Neural progenitor cell (in vitro differentiated cells): Measurements from ENCODE around the gene RECK. TPM values are rescaled to one million over a fixed set of nuclear protein-coding genes. Genes with fewer than 3 reads are reported as not detected.

Experiments
- DNase-seq: peaks from one replicate; pipeline ENCODE4 v3.0.0-alpha.2; 2016; ENCODE audit warnings: low spot score
- H2AFZ ChIP-seq: fragments of 200-600 bp; sonication (generic); replicated peaks from 2 replicates; pipeline ENCODE4 v1.6.1; 2016; ENCODE audit warnings: antibody characterized with exemption
- H3F3A ChIP-seq: fragments of 200-600 bp; sonication (generic); 2 replicates; pipeline ENCODE4 v1.6.1; 2016; ENCODE audit warnings: antibody characterized with exemption, low read depth
- H3K27ac ChIP-seq: fragments of 200-600 bp; sonication (generic); 2 replicates; pipeline ENCODE4 v1.5.1; 2016; ENCODE audit warnings: mild to moderate bottlenecking
- H3K27me3 ChIP-seq: fragments of 200-600 bp; sonication (generic); 2 replicates; pipeline ENCODE4 v1.6.1; 2016; ENCODE audit warnings: mild to moderate bottlenecking, moderate library complexity
- H3K36me3 ChIP-seq: fragments of 200-600 bp; sonication (generic); 2 replicates; pipeline ENCODE4 v1.5.1; 2016
- H3K4me1 ChIP-seq: fragments of 200-600 bp; sonication (generic); 2 replicates; pipeline ENCODE4 v1.6.1; 2016; ENCODE audit warnings: mixed run types
- H3K4me2 ChIP-seq: fragments of 200-600 bp; sonication (generic); 2 replicates; pipeline ENCODE4 v1.6.1; 2016
- H3K4me3 ChIP-seq: fragments of 200-600 bp; sonication (generic); 2 replicates; pipeline ENCODE4 v1.5.1; 2016
- H3K79me2 ChIP-seq: fragments of 200-600 bp; sonication (generic); 2 replicates; pipeline ENCODE4 v1.6.1; 2016; ENCODE audit warnings: low read depth
- H3K9ac ChIP-seq: fragments of 200-600 bp; sonication (generic); 2 replicates; pipeline ENCODE4 v1.6.1; 2016
- H3K9me3 ChIP-seq: fragments of 200-600 bp; sonication (generic); 2 replicates; pipeline ENCODE4 v1.5.1; 2016; ENCODE audit warnings: low read depth
- H4K20me1 ChIP-seq: fragments of 200-600 bp; sonication (generic); 2 replicates; pipeline ENCODE4 v1.6.1; 2016; ENCODE audit warnings: low read depth
- H3K27ac Mint-ChIP-seq: 3 replicates; pipeline ENCODE4 v1.8.0; 2021; ENCODE audit warnings: mixed read lengths
- H3K27me3 Mint-ChIP-seq: 2 replicates; pipeline ENCODE4 v1.8.0; 2022; ENCODE audit warnings: low read depth, mild to moderate bottlenecking, inconsistent platforms, moderate library complexity, mixed read lengths; ENCODE audit not compliant: insufficient read depth
- H3K36me3 Mint-ChIP-seq: 3 replicates; pipeline ENCODE4 v1.8.0; 2021; ENCODE audit warnings: mixed read lengths
- H3K4me1 Mint-ChIP-seq: 3 replicates; pipeline ENCODE4 v1.8.0; 2021; ENCODE audit warnings: mixed read lengths
- H3K4me3 Mint-ChIP-seq: 3 replicates; pipeline ENCODE4 v1.8.0; 2021; ENCODE audit warnings: mild to moderate bottlenecking, moderate library complexity, mixed read lengths
- H3K9me3 Mint-ChIP-seq: 3 replicates; pipeline ENCODE4 v1.8.0; 2020; ENCODE audit warnings: mixed read lengths
- EZH2 ChIP-seq: fragments of 200-600 bp; sonication (generic); IDR thresholded peaks from 2 replicates; pipeline ENCODE4 v1.6.1; 2017; ENCODE audit warnings: antibody characterized with exemption, mild to moderate bottlenecking, moderate library complexity
- EZH2phosphoT487 ChIP-seq: fragments of 200-600 bp; sonication (generic); IDR thresholded peaks from 2 replicates; pipeline ENCODE4 v1.6.1; 2017; ENCODE audit warnings: antibody characterized with exemption
- total RNA-seq: library from RNA; depleted of rRNA; stranded (reverse); fragments of >200 nt; gene quantifications from 2 replicates; pipeline ENCODE4 v1.2.3, GENCODE V29; 2015; ENCODE audit warnings: low replicate concordance
- TF ChIP-seq, protein P1 (sequence below): fragments of 200-600 bp; sonication (generic); IDR thresholded peaks from 2 replicates; pipeline ENCODE4 v1.5.1; 2017; ENCODE audit warnings: antibody characterized with exemption, mild to moderate bottlenecking

Gene RECK
- total RNA-seq, 1 donor from 2014 or later: 11.0 TPM

DNA sequence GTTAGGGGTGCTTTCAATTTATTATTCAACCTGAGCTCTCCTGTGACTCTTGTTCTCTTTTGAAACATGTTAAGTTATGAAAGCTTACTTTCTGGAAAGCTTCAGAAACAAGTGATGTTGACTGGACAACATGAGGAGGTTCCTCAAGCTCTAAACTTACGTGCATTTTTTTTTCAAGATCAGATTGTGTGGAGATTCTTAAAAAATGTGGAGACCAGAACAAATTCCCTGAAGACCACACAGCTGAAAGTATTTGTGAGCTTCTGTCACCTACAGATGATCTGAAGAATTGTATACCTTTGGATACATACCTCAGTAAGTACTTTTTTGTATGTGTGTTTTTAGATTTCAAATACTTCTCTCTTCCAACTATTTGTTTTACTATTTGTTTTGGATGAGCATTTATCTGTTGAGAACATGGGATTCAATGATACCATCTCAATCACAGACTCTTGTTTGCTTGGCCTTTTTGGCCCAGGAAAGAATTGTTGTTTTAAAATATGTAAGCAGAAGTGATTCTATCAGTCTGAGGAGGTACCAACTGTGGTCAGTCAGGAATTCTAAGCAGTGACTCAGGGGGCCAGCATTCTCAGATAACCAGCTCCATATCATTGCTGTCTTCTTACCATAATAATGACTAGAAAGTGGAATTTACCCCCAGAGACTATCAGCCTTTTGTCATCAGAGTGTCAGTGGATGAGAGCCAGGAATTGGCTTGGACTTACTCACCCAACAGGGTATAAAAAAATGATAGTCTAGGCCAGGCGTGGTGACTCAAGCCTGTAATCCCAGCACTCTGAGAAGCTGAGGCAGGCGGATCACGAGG is 65.4 kb downstream of the RECK start:
- H3K27ac Mint-ChIP-seq: no peak overlapping the region
- peaks cover 4% of the 10 kb centered on the region for H3K4me1 Mint-ChIP-seq
- no peaks in the 10 kb centered on the region for H3K79me2 ChIP-seq

DNA sequence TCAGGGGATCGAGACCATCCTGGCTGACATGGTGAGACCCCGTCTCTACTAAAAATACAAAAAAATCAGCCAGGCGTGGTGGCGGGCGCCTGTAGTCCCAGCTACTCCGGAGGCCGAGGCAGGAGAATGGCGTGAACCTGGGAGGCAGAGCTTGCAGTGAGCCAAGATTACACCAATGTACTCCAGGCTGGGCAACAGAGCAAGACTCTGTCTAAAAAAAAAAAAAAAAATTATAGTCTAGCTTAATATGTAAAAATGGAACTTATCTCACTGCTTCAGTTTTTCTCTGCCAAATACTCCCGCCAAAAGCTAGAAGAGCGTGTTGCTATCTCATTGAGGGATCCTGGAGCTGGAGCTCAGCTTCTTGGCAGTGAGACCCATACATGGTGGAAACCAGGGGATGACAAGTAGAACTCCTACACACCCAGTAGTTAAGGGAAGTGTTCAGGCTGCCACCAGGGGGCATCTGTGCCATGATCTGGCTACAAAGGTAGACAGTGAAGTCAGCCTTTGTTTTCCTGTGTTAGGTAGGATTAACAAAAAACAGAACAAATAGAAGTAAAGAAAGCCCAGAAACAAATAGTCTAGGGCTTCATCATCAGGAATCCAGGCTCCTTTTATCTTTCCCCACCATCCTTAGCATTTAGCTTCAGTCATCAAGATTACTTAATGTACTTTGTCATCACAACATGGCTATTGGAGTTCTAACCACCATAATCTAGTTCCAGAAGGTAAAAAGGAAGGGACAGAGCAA is 66.2 kb downstream of the RECK start:
- H3F3A ChIP-seq: peaks cover 9% of the 10 kb centered on the region
- TF ChIP-seq EZH2phosphoT487: no peak
- TF ChIP-seq, protein P1, sequence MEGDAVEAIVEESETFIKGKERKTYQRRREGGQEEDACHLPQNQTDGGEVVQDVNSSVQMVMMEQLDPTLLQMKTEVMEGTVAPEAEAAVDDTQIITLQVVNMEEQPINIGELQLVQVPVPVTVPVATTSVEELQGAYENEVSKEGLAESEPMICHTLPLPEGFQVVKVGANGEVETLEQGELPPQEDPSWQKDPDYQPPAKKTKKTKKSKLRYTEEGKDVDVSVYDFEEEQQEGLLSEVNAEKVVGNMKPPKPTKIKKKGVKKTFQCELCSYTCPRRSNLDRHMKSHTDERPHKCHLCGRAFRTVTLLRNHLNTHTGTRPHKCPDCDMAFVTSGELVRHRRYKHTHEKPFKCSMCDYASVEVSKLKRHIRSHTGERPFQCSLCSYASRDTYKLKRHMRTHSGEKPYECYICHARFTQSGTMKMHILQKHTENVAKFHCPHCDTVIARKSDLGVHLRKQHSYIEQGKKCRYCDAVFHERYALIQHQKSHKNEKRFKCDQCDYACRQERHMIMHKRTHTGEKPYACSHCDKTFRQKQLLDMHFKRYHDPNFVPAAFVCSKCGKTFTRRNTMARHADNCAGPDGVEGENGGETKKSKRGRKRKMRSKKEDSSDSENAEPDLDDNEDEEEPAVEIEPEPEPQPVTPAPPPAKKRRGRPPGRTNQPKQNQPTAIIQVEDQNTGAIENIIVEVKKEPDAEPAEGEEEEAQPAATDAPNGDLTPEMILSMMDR: peak; percentile 84
- no peak overlapping the region for H3K4me3 Mint-ChIP-seq

More for the DNA sequence above, 65.4 kb downstream of the RECK start:
- Mint-ChIP-seq H3K36me3 (peaks cover 4% of the 10 kb centered on the region), H3K9me3 (no peaks in the 10 kb centered on the region), H3K27me3 (no peaks in the 10 kb centered on the region), H3K4me3 (no peak overlapping the region)
- H3K9me3 ChIP-seq: no peaks in the 10 kb centered on the region
- no peaks in the 10 kb centered on the region for H3K36me3 ChIP-seq
- no peak overlapping the region for H3K4me3 ChIP-seq
- H3K9ac ChIP-seq: no peak overlapping the region
- no peak overlapping the region for H3K27ac ChIP-seq
- no peak for DNase-seq
- H3K4me2 ChIP-seq: no peak overlapping the region
- peaks cover 21% of the 10 kb centered on the region for H3K4me1 ChIP-seq
- peaks cover 9% of the 10 kb centered on the region for H3F3A ChIP-seq
- TF ChIP-seq EZH2phosphoT487 (no peak), EZH2 (no peak)
- TF ChIP-seq, protein P1: no peak
- H4K20me1 ChIP-seq: no peaks in the 10 kb centered on the region
- H2AFZ ChIP-seq: no peak overlapping the region
- no peaks in the 10 kb centered on the region for H3K27me3 ChIP-seq

DNA sequence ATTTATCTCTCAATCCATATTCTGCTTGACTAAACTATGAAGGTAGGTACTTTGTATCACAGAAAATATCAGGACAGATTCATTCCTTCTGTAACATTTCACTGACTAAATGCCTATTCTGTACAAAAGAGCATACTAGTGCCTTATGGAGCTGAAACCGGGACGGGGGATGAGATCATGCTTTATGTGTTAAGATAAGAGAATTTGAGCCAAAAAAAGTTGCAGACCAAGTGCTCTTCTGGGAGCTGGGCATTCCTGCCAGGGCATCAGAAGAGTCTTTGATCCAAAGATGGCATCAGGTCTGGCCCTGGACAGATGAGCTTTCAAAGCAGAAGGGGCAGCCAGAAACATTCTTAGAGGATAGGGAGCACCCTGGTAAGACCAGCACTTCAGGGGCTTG is 72.4 kb downstream of the RECK start:
- Histone ChIP-seq H3F3A (no peaks in the 10 kb centered on the region), H3K36me3 (no peaks in the 10 kb centered on the region), H3K4me2 (no peak overlapping the region), H3K4me3 (no peak overlapping the region), H3K79me2 (no peaks in the 10 kb centered on the region), H3K27ac (no peak overlapping the region), H3K9me3 (no peaks in the 10 kb centered on the region), H4K20me1 (no peaks in the 10 kb centered on the region), H3K4me1 (no peaks in the 10 kb centered on the region), H3K27me3 (no peaks in the 10 kb centered on the region), H3K9ac (no peak overlapping the region), H2AFZ (no peak overlapping the region)
- Mint-ChIP-seq H3K4me3 (no peak overlapping the region), H3K27ac (no peak overlapping the region), H3K4me1 (no peaks in the 10 kb centered on the region), H3K27me3 (no peaks in the 10 kb centered on the region), H3K9me3 (no peaks in the 10 kb centered on the region), H3K36me3 (peaks cover 11% of the 10 kb centered on the region)
- DNase-seq: no peak
- TF ChIP-seq EZH2 (no peak), EZH2phosphoT487 (no peak)
- TF ChIP-seq, protein P1: no peak

More for the DNA sequence above, 66.2 kb downstream of the RECK start:
- Histone ChIP-seq H3K4me2 (no peak overlapping the region), H3K27me3 (no peaks in the 10 kb centered on the region), H3K4me3 (no peak overlapping the region), H4K20me1 (no peaks in the 10 kb centered on the region), H3K79me2 (no peaks in the 10 kb centered on the region), H3K4me1 (peaks cover 21% of the 10 kb centered on the region), H3K9ac (no peak overlapping the region), H2AFZ (peak overlapping the region; percentile 86), H3K36me3 (no peaks in the 10 kb centered on the region), H3K9me3 (no peaks in the 10 kb centered on the region), H3K27ac (no peak overlapping the region)
- peaks cover 4% of the 10 kb centered on the region for H3K4me1 Mint-ChIP-seq
- no peak overlapping the region for H3K27ac Mint-ChIP-seq
- H3K9me3 Mint-ChIP-seq: no peaks in the 10 kb centered on the region
- peaks cover 2% of the 10 kb centered on the region for H3K36me3 Mint-ChIP-seq
- peak; percentile 89 for DNase-seq
- H3K27me3 Mint-ChIP-seq: no peaks in the 10 kb centered on the region
